Measurements from ENCODE around the gene HTRA3.
A peak's percentile ranks its signal among the peaks of the same experiment; 100 is the strongest.

HTRA3 gene

DNA sequence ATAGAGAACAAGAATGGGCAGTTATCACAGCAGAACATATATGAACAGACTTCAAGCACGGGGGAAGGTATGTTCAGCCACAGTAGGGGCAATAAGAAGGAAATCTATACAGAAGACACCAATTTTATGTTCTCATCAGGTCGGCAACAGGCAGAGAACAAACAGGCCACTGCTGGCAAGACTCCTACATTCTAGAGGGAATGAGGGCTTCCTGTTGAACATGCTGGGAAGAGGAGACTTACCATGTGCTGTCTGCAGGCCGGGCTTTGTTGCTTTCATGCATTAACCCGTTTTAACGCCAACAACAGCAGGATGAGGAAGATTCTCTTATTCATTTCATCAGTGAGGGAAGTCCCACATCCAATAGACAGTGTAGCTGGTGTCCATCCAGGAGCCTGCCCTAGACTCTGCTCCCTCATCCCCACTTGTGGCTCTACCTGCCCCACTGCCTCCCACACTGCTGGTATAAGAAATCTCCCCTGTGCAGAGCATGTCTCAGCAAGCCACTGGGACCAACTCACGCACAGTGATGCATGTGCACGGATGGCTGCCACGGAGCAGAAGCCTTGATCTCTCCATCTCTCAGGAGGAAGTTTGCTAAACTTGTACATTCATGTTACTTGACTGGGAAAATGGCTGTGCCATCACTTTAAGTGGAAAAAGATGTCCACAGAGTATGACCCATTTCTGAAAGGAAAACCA, 86.5 kb downstream of the HTRA3 start:
- peak; percentile 61 for DNase-seq (ENCODE audit: low read depth)

Measured in EH (cell line).